Measurements from ENCODE around the gene BLOC1S1.

BLOC1S1 gene

GRCh38 chr12:55724226-55724939 is 8.5 kb downstream of the BLOC1S1 start:
- H3K27ac ChIP-seq, result peak overlapping the region; percentile 99
- peak; percentile 84 for TF ChIP-seq CTCF (IDR thresholded peaks at IDR 0.05)
- TF ChIP-seq ZFX (IDR thresholded peaks at IDR 0.05; ENCODE audit: borderline replicate concordance), result no peak

DNA sequence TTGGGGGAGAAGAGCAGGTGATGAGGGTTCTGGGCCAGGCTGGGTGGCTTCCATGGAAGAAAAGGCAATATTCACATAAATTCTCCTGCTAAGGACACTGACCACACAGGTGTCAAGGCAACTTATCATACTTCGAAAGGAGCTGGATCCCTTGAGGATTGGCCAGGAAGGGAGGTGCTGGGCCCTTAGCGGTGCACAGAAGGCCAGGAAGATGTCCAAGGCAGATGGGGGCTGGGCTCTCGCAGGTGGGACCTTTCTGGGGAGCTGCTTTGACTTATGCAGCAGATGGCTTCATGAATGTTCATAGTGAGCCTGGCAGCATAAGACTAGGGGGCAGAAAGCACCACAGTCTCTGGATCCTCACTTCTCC is 9.1 kb downstream of the BLOC1S1 start:
- H3K27ac ChIP-seq, result peak overlapping the region; percentile 99
- TF ChIP-seq ZFX (IDR thresholded peaks at IDR 0.05; ENCODE audit: borderline replicate concordance) (no peak), CTCF (IDR thresholded peaks at IDR 0.05) (peak; percentile 47)

- H3K27ac ChIP-seq, result peak overlapping the region; percentile 99
- no peak for TF ChIP-seq CTCF (IDR thresholded peaks at IDR 0.05)
- TF ChIP-seq ZFX (IDR thresholded peaks at IDR 0.05; ENCODE audit: borderline replicate concordance), result no peak
Measured at GRCh38 chr12:55725556-55725955, 9.7 kb downstream of the BLOC1S1 start.

DNA sequence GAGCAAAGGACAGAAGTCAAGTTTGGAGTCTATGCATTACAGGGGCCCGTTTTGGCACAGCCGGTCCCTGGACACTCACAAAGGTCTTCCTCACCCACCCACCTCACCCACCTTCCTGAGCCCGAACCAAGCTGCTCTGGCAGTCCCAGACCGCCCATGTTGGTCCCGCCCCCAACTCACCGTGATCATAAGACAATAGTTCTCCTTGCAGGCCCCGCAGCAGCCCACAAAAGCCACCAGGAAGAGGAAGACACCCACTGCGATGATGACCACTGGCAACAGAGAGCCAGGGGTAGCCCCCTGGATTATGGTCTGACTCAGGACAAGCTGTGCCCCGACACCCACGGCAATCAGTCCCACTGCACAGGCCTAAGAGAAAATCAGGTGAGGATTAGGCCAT is 11.1 kb downstream of the BLOC1S1 start:
- peak overlapping the region; percentile 99 for H3K27ac ChIP-seq
- TF ChIP-seq ZFX (IDR thresholded peaks at IDR 0.05; ENCODE audit: borderline replicate concordance) (no peak), CTCF (IDR thresholded peaks at IDR 0.05) (no peak)

DNA sequence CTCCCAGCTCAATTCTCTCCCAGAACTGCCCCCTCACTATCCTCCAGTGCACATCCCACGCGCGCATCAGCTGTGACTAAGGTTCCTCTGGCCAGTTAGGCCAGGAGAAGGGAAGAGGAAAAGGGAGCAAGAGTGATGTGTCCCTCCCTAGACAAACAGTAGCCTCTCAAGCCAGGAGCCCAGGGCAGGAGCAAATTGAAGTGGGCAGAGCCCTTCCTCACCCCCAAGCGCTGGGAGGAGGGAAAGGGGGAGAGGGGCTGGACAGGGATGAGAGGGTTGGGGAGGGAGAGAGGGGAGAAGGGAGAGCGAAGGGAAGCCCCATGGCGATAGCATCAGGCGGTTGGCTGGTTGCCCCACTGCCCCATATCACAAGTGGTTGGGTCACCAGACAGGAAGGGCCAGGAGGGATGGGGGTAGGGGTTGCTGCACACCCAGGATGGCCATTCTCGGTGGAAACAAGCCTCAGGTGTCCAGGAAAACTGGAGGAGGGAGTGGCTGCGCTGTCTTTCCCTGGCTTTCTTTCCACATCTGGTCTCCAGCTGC is 11.9 kb downstream of the BLOC1S1 start:
- H3K27ac ChIP-seq, result peak overlapping the region; percentile 99
- TF ChIP-seq CTCF (IDR thresholded peaks at IDR 0.05) (no peak), ZFX (IDR thresholded peaks at IDR 0.05; ENCODE audit: borderline replicate concordance) (no peak)

GRCh38 chr12:55728186-55728938 is 12.5 kb downstream of the BLOC1S1 start:
- H3K27ac ChIP-seq, result peak overlapping the region; percentile 99
- TF ChIP-seq ZFX (IDR thresholded peaks at IDR 0.05; ENCODE audit: borderline replicate concordance) (no peak), CTCF (IDR thresholded peaks at IDR 0.05) (no peak)
